ENCODE measurements around the gene QRICH1. TPM values are rescaled to one million over a fixed set of nuclear protein-coding genes. Genes with fewer than 3 reads are reported as not detected.

QRICH1 gene
- total and polyA plus RNA-seq, 2 donors (not counting 1 experiment from before 2014, with no cell fraction given): 48.7 to 59.0 TPM

- Histone ChIP-seq H2AFZ (ENCODE audit: low read length) (no peak overlapping the region), H3K79me2 (ENCODE audit: control insufficient read depth, insufficient read depth, low read length) (peaks cover 16% of the 10 kb centered on the region), H3K4me1 (ENCODE audit: control insufficient read depth, extremely low read depth, insufficient read depth, low read length) (peaks cover 9% of the 10 kb centered on the region), H3K4me3 (replicated peaks in 1 of 4; ENCODE audit: control extremely low read depth in 1 of 4, insufficient read depth in 1 of 4, low read depth in 3 of 4, low read length in 4 of 4) (no peak overlapping the region), H3K4me2 (ENCODE audit: extremely low read depth, insufficient read depth, low read length) (no peak overlapping the region), H3K9me3 (ENCODE audit: control insufficient read depth, insufficient read depth, low read depth, low read length) (no peaks in the 10 kb centered on the region), H3K36me3 (ENCODE audit: control insufficient read depth, insufficient read depth, low read length) (peaks cover 43% of the 10 kb centered on the region), H3K9ac (ENCODE audit: insufficient read depth, low read length) (no peak overlapping the region), H3K27ac (ENCODE audit: insufficient read depth, low read length) (no peak overlapping the region), H3K27me3 (ENCODE audit: control insufficient read depth, insufficient read depth, low read length) (no peaks in the 10 kb centered on the region), H4K20me1 (ENCODE audit: control insufficient read depth, extremely low read depth, insufficient read depth, low read length) (no peaks in the 10 kb centered on the region)
- no peak for TF ChIP-seq CTCF (conservative IDR thresholded peaks at IDR 0.05 in 1 of 2, IDR thresholded peaks at IDR 0.05 in 1 of 2; ENCODE audit: low read depth in 1 of 2, low read length in 2 of 2)
- TF ChIP-seq EZH2 (IDR thresholded peaks at IDR 0.05; ENCODE audit: low read length, missing control alignments): no peak
- DNase-seq (ENCODE audit: low read depth in 2 of 2): no peak
Measured at GRCh38 chr3:49123687-49124086, 29.8 kb upstream of the QRICH1 start.

- TF ChIP-seq EZH2 (IDR thresholded peaks at IDR 0.05; ENCODE audit: low read length, missing control alignments) (no peak), CTCF (conservative IDR thresholded peaks at IDR 0.05 in 1 of 2, IDR thresholded peaks at IDR 0.05 in 1 of 2; ENCODE audit: low read depth in 1 of 2, low read length in 2 of 2) (no peak)
- Histone ChIP-seq H4K20me1 (ENCODE audit: control insufficient read depth, extremely low read depth, insufficient read depth, low read length) (no peaks in the 10 kb centered on the region), H3K27ac (ENCODE audit: insufficient read depth, low read length) (no peak overlapping the region), H3K4me3 (replicated peaks in 1 of 4; ENCODE audit: control extremely low read depth in 1 of 4, insufficient read depth in 1 of 4, low read depth in 3 of 4, low read length in 4 of 4) (no peak overlapping the region), H3K27me3 (ENCODE audit: control insufficient read depth, insufficient read depth, low read length) (no peaks in the 10 kb centered on the region), H3K79me2 (ENCODE audit: control insufficient read depth, insufficient read depth, low read length) (peaks cover 16% of the 10 kb centered on the region), H2AFZ (ENCODE audit: low read length) (no peak overlapping the region), H3K4me1 (ENCODE audit: control insufficient read depth, extremely low read depth, insufficient read depth, low read length) (peaks cover 9% of the 10 kb centered on the region), H3K9me3 (ENCODE audit: control insufficient read depth, insufficient read depth, low read depth, low read length) (no peaks in the 10 kb centered on the region), H3K9ac (ENCODE audit: insufficient read depth, low read length) (no peak overlapping the region), H3K4me2 (ENCODE audit: extremely low read depth, insufficient read depth, low read length) (no peak overlapping the region), H3K36me3 (ENCODE audit: control insufficient read depth, insufficient read depth, low read length) (peaks cover 36% of the 10 kb centered on the region)
- DNase-seq (ENCODE audit: low read depth in 2 of 2): no peak
Measured at GRCh38 chr3:49122886-49123545, 29.1 kb upstream of the QRICH1 start.

- TF ChIP-seq EZH2 (IDR thresholded peaks at IDR 0.05; ENCODE audit: low read length, missing control alignments) (no peak), CTCF (conservative IDR thresholded peaks at IDR 0.05 in 1 of 2, IDR thresholded peaks at IDR 0.05 in 1 of 2; ENCODE audit: low read depth in 1 of 2, low read length in 2 of 2) (no peak)
- H3K79me2 ChIP-seq (ENCODE audit: control insufficient read depth, insufficient read depth, low read length): peaks cover 16% of the 10 kb centered on the region
- no peaks in the 10 kb centered on the region for H4K20me1 ChIP-seq (ENCODE audit: control insufficient read depth, extremely low read depth, insufficient read depth, low read length)
- no peaks in the 10 kb centered on the region for H3K27me3 ChIP-seq (ENCODE audit: control insufficient read depth, insufficient read depth, low read length)
- no peak for DNase-seq (ENCODE audit: low read depth in 2 of 2)
- peaks cover 40% of the 10 kb centered on the region for H3K36me3 ChIP-seq (ENCODE audit: control insufficient read depth, insufficient read depth, low read length)
- H3K9ac ChIP-seq (ENCODE audit: insufficient read depth, low read length): no peak overlapping the region
- H3K9me3 ChIP-seq (ENCODE audit: control insufficient read depth, insufficient read depth, low read depth, low read length): no peaks in the 10 kb centered on the region
- H3K4me1 ChIP-seq (ENCODE audit: control insufficient read depth, extremely low read depth, insufficient read depth, low read length): peaks cover 9% of the 10 kb centered on the region
- H2AFZ ChIP-seq (ENCODE audit: low read length): no peak overlapping the region
- no peak overlapping the region for H3K27ac ChIP-seq (ENCODE audit: insufficient read depth, low read length)
- no peak overlapping the region for H3K4me3 ChIP-seq (replicated peaks in 1 of 4; ENCODE audit: control extremely low read depth in 1 of 4, insufficient read depth in 1 of 4, low read depth in 3 of 4, low read length in 4 of 4)
- no peak overlapping the region for H3K4me2 ChIP-seq (ENCODE audit: extremely low read depth, insufficient read depth, low read length)
Measured at GRCh38 chr3:49122451-49122850, 28.6 kb upstream of the QRICH1 start.
